Cardiac fibroblast (primary cell): ENCODE measurements around the gene RIPOR3.
A peak's percentile ranks its signal among the peaks of the same experiment; 100 is the strongest.

ENCODE experiments used
- DNase-seq, 2 donors: peaks; one replicate each; pipeline versions ENCODE4 v3.0.0 to v3.0.0-alpha.2; 2010; ENCODE audit warnings: low read depth in 2 of 2
- H3K4me3 ChIP-seq, 2 donors: replicated peaks in 1 of 2; 1 replicate in 1 of 2; 2 replicates in 1 of 2; pipeline ENCODE4 v1.5.1; 2011; ENCODE audit warnings: low read depth in 2 of 2, low read length in 2 of 2, mild to moderate bottlenecking in 2 of 2, moderate library complexity in 1 of 2
- TF ChIP-seq, protein P1 (sequence below): IDR thresholded peaks from one replicate; pipeline ENCODE4 v1.5.1; 2011; ENCODE audit warnings: low read depth, mild to moderate bottlenecking, low read length, inconsistent platforms

RIPOR3 gene, protein sequence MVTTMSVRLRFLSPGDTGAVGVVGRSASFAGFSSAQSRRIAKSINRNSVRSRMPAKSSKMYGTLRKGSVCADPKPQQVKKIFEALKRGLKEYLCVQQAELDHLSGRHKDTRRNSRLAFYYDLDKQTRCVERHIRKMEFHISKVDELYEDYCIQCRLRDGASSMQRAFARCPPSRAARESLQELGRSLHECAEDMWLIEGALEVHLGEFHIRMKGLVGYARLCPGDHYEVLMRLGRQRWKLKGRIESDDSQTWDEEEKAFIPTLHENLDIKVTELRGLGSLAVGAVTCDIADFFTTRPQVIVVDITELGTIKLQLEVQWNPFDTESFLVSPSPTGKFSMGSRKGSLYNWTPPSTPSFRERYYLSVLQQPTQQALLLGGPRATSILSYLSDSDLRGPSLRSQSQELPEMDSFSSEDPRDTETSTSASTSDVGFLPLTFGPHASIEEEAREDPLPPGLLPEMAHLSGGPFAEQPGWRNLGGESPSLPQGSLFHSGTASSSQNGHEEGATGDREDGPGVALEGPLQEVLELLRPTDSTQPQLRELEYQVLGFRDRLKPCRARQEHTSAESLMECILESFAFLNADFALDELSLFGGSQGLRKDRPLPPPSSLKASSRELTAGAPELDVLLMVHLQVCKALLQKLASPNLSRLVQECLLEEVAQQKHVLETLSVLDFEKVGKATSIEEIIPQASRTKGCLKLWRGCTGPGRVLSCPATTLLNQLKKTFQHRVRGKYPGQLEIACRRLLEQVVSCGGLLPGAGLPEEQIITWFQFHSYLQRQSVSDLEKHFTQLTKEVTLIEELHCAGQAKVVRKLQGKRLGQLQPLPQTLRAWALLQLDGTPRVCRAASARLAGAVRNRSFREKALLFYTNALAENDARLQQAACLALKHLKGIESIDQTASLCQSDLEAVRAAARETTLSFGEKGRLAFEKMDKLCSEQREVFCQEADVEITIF

DNA sequence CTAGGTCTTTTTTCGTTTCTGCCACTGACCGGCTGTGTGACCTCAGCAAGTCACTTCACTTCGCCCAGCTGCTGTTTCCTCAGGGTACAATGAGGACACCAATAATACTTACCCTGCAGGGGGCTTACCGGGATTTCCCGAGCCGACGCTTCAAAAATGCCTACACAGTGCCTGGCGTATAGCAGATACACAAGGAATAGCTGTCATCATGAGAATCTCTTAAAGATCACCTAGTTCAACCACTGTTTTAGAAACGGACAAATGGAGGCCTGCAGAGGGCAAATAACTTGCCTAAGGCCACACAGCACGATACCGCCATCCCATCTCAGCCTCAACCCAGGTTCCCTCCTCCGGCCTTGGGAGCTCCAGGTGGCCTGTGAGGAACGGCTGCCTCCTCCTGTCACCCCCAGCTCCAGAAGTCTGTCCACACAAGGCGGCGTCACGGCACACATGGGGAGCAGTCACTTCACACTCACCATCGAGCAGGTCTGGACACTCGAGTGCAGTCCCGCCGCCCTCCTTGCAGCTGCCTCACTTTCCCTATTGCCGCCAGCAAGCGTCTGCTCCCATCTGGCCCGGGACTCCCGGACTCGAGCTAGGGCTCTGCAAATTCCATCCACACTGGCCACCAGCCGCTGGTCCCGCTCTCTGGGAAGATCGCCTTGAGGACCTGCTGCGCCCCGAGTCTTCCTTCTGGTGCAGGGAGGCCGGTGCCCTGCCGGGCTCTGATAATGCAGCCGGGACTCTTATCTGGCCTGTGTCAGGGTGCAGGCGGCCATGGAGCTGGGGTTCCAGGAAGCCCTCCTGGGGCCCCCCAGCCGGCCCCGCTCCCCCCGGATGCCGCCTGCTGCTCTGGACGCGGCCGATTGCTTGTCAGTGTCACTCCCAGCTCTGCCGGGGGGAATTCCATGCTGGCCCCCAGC, at the start of gene RIPOR3:
RIPOR3 (minus strand) TSS at position 893 of the 923 bp plus-strand sequence; CDS start at position 479, 414 bp downstream.
- DNase-seq = no peak
- TF ChIP-seq, protein P1, sequence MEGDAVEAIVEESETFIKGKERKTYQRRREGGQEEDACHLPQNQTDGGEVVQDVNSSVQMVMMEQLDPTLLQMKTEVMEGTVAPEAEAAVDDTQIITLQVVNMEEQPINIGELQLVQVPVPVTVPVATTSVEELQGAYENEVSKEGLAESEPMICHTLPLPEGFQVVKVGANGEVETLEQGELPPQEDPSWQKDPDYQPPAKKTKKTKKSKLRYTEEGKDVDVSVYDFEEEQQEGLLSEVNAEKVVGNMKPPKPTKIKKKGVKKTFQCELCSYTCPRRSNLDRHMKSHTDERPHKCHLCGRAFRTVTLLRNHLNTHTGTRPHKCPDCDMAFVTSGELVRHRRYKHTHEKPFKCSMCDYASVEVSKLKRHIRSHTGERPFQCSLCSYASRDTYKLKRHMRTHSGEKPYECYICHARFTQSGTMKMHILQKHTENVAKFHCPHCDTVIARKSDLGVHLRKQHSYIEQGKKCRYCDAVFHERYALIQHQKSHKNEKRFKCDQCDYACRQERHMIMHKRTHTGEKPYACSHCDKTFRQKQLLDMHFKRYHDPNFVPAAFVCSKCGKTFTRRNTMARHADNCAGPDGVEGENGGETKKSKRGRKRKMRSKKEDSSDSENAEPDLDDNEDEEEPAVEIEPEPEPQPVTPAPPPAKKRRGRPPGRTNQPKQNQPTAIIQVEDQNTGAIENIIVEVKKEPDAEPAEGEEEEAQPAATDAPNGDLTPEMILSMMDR = no peak
- peak within 1 kb of the TSS; percentile 32 to 43 for H3K4me3 ChIP-seq

DNA sequence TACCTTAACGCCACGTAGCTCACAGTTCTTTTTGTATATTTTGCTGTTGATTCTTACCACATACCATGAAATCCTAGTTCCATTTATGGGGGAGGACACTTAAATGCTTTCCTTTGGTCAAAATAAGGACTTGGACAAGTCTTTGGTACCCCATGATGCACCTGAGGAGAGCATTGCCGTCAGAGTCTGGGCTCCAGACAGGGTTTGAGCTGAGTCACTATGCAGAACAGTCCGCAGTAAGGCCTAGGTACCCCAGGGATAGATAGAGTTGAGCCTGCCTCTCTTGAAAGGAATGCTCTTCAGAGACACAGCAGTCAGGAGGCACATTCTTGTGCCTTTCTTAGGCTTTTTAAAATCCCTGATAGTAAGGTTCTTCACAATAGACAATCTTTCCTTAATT, 46.0 kb upstream of the RIPOR3 start:
- TF ChIP-seq, protein P1 = no peak
- DNase-seq = no peak
- no peak overlapping the region for H3K4me3 ChIP-seq

DNA sequence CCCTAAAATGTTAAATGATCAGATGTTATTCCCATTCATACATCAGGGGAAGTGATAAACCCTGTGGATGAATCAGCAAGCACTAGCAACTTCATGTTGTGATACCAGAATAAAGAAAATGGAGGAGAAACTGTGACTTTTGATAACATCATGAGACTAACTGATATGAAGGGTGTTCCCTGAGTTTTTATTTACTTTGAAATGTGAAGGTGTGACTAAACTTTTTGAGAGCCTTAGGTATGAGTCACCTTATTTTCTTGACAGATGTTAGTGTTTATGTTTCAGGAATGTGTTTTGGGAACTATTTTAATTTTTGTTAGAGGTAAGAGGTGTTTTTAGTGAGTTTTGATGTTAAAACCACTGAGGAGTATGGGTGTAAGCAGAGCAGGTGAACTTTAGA, 44.5 kb upstream of the RIPOR3 start:
- no peak for DNase-seq
- TF ChIP-seq, protein P1 = no peak
- H3K4me3 ChIP-seq = no peak overlapping the region

DNA sequence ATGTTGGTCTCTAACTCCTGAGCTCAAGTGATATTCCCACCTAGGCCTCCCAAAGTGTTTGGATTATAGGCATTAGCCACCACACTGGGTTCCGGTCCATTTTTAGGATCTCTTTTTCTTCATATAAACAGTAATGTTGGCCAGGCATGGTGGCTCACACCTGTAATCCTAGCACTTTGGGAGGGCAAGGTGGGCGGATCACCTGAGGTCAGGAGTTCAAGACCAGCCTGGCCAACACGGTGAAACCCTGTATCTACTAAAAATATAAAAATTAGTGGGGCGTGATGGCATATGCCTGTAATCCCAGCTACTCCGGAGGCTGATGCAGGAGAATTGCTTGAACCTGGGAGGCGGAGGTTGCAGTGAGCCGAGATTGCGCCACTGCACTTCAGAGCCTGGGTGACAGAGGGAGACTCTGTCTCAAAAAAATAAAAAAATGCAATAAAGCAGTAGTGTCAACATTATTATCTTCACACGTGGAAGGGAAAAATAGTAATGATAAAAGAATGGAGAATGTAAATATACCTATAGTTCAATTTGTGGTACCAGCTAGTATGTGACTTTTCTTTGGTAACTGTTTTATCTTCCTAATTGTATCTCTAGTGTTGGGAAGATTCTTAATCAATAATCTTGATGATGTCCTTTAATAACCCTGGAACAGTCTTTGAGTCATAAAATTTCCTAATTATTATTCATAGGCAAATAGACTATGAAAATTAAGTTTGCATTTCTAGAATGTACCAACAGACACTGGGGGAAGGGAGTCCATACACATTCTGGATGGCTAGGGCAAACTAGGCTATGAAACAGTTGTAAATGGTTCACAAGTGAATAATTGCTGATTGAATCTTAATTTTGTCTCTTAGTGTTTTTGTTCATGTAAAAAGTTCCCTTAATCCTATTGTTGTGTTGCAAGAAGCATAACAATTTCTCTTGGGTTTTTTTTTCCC, 43.7 kb upstream of the RIPOR3 start:
- TF ChIP-seq, protein P1 = no peak
- H3K4me3 ChIP-seq = no peak overlapping the region
- DNase-seq = no peak

DNA sequence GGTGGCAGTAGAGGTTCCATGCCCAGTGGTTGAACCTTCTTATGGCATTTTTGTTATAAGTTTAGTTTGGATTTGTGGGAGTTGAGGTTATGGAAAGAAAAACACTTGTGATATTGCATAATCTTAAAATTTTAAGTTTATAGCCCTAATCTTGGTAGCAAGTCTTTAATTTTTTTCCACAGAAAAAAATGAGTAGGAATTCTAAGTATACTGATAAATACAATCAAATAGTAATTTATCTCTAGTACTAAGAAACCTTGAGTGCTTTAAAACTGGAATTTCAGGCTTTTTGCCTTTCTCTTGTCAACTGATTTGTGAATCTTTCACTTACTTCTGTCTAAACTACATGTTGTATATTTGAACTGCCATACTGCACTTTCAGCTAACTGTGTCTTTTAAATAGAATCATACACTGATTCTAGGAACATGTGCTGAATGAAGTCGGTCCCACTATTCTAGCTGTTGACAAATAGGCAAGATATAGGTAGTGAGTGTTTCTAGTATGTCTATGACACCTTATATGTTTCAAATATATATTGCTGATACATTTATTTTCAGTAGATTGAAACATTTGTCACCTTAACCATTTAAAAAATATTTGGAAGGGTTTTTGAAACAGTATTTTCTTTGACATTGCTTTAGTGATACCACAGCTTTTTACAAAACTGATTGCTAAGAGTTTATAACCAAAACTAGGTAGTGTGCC, 42.5 kb upstream of the RIPOR3 start:
- TF ChIP-seq, protein P1 = no peak
- no peak for DNase-seq
- no peak overlapping the region for H3K4me3 ChIP-seq
